GM10847 (cell line): Measurements from ENCODE around the gene DSTN.

Source experiments
- POLR2A ChIP-seq: IDR thresholded peaks from 2 replicates; pipeline ENCODE4 v1.6.1; 2011; ENCODE audit not compliant: insufficient read length; ENCODE audit errors: extremely low read depth

Gene DSTN

GRCh38 chr20:17589161-17589834, 19.4 kb downstream of the DSTN start:
- no peak for TF ChIP-seq POLR2A

GRCh38 chr20:17590245-17590644, 20.4 kb downstream of the DSTN start:
- TF ChIP-seq POLR2A = no peak

GRCh38 chr20:17593902-17594301, 24.0 kb downstream of the DSTN start:
- no peak for TF ChIP-seq POLR2A

GRCh38 chr20:17594443-17594842, 24.6 kb downstream of the DSTN start:
- TF ChIP-seq POLR2A = no peak

- no peak for TF ChIP-seq POLR2A
These were observed 26.0 kb downstream of the DSTN start for GRCh38 chr20:17595856-17596255.

GRCh38 chr20:17598013-17598550, 28.2 kb downstream of the DSTN start:
- no peak for TF ChIP-seq POLR2A

GRCh38 chr20:17601957-17602356, 32.1 kb downstream of the DSTN start:
- TF ChIP-seq POLR2A = no peak

- no peak for TF ChIP-seq POLR2A
These were observed 32.6 kb downstream of the DSTN start for GRCh38 chr20:17602493-17602892.

GRCh38 chr20:17605131-17605660, 35.3 kb downstream of the DSTN start:
- no peak for TF ChIP-seq POLR2A

- no peak for TF ChIP-seq POLR2A
These were observed 36.1 kb downstream of the DSTN start for GRCh38 chr20:17606001-17606400.

- TF ChIP-seq POLR2A = no peak
These were observed 39.0 kb downstream of the DSTN start for GRCh38 chr20:17608701-17609497.

- TF ChIP-seq POLR2A = no peak
These were observed 40.0 kb downstream of the DSTN start for GRCh38 chr20:17609811-17610377.

GRCh38 chr20:17610566-17611289, 40.9 kb downstream of the DSTN start:
- no peak for TF ChIP-seq POLR2A

- TF ChIP-seq POLR2A = no peak
These were observed 41.3 kb downstream of the DSTN start for GRCh38 chr20:17611290-17611539.

- no peak for TF ChIP-seq POLR2A
These were observed 41.8 kb downstream of the DSTN start for GRCh38 chr20:17611540-17612286.
